ENCODE measurements around the gene TOR4A.

The TOR4A gene

GRCh38 chr9:137277329-137278041 is at the start of gene TOR4A:
Gene TOR4A (plus strand): TSS chr9:137277726. CDS start chr9:137278690, 964 bp downstream.
- peak; percentile 71 for DNase-seq

- DNase-seq: no peak
Measured at GRCh38 chr9:137227853-137228505, 49.5 kb upstream of the TOR4A start.

DNA sequence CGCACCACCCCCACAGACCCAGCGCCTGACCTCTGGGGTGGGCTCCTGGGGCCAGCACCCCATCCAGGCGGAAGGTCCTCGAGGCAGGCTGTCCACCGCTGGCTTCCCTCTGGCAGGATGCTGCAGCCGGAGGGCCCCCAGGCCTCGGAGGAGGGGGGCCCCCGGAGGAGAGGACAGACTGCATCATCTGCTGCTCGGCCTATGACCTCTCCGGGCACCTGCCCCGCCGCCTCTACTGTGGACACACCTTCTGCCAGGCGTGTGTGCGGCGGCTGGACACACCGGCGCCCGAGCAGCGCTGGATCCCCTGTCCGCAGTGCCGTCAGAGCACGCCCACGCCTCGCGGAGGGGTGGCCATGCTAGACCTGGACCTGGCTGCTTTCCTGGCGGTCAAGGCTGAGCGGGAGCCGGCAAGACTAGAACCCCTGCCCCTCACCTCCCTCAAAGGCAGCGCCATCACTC is 49.0 kb upstream of the TOR4A start:
- no peak for DNase-seq

DNA sequence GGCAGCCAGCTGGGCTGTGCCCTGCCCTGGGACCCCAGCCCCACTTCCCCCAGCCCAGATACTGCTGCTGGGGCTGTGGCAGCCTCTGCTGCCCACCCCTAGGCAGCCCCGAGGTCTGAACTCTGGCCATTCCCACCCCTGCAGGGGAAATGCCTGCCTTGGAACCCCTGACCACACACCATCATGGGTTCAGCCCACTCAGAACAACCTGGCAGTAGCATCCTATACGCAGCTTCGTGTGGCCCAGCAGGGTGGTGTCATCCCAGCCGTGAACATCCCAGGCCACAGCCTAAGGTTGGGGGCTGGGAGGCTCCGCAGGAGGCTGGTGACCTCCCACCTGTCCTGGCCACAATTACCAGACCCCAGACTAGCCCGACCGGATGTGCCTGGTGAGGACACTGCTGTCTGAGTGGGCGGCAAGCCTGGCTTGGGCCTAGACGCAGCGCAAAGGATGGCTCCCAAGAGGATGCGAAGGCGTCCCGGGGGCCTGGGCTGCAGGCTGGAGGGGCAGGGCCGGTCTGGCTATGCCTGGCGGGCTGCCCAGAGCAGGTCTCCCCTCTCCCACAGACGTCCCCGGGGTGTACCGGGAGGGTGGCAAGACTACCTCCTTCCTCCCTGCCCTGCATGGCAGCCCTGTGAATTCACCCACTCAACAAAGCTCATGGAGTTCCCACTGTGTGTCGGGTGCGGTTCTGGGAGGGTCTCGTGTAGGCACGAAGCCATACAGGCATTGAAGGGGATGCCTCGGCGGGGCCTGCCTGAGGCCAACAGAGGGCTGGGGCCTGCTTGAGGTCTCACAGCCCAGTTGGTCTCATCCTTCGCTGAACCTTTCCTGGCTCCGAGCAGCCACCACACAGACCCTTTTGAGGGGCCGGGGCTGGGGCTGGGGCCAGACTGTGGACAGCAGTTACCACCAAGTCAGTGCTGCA is 48.3 kb upstream of the TOR4A start:
- no peak for DNase-seq

- DNase-seq: no peak
Measured at GRCh38 chr9:137229903-137230704, 47.4 kb upstream of the TOR4A start.

GRCh38 chr9:137230705-137231371 is 46.7 kb upstream of the TOR4A start, which contains the start of gene SLC34A3:
Gene SLC34A3 (plus strand): TSS chr9:137230901. CDS start chr9:137231703, 802 bp downstream.
- DNase-seq: no peak

GRCh38 chr9:137231372-137232039 is 46.0 kb upstream of the TOR4A start:
- DNase-seq: no peak

- no peak for DNase-seq
Measured at GRCh38 chr9:137232101-137232500, 45.4 kb upstream of the TOR4A start.

DNA sequence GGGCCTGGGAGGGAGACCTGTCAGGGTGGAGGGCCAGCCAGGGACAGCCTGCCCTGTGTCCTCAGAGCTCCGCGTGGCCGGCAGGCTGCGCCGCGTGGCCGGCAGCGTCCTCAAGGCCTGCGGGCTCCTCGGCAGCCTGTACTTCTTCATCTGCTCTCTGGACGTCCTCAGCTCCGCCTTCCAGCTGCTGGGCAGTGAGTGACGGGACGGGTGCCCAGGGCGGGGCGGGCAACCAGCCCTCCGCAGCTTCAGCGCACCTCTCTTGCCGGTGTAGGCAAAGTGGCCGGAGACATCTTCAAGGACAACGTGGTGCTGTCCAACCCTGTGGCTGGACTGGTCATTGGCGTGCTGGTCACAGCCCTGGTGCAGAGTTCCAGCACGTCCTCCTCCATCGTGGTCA is 45.0 kb upstream of the TOR4A start:
- no peak for DNase-seq

DNA sequence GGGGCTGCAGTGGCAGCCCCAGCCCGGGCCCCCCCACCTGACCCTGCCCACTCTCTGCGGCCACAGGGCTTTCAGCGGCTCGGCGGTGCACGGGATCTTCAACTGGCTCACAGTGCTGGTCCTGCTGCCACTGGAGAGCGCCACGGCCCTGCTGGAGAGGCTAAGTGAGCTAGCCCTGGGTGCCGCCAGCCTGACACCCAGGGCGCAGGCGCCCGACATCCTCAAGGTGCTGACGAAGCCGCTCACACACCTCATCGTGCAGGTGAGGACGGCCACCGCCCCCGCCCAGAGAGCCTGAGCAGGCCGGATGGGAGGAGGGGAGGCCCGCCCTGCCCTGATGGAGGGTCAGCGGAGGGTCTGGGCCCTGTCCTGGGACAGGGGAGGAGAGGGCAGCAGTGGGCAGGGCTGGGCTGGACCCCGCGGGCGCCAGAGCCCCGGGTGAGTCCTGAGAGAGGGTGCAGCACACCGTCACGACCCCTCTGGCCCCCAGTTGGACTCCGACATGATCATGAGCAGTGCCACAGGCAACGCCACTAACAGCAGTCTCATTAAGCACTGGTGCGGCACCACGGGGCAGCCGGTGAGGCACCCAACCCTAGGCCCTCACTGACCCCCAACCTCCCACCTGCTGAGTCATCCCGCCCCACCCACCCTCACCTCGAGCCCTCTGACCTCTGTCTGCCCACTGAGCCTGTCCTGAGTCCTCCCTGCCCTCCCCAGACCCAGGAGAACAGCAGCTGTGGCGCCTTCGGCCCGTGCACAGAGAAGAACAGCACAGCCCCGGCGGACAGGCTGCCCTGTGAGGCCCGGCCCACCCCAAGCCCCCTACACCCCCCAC is 44.2 kb upstream of the TOR4A start:
- DNase-seq: no peak

DNA sequence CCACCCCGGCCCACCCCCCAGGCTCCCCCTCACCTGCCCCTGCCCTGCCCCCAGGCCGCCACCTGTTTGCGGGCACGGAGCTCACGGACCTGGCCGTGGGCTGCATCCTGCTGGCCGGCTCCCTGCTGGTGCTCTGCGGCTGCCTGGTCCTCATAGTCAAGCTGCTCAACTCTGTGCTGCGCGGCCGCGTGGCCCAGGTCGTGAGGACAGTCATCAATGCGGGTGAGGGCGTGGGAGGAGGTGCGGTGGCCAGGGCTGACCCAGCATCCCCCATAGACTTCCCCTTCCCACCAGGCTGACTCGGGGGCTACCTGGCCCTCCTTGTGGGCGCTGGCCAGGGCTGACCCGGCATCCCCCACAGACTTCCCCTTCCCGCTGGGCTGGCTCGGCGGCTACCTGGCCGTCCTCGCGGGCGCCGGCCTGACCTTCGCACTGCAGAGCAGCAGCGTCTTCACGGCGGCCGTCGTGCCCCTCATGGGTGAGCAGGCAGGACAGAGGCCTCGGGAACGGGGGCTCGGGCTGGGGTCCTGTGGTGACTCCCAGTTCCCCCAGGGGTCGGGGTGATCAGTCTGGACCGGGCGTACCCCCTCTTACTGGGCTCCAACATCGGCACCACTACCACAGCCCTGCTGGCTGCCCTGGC is 43.4 kb upstream of the TOR4A start:
- DNase-seq: no peak

DNA sequence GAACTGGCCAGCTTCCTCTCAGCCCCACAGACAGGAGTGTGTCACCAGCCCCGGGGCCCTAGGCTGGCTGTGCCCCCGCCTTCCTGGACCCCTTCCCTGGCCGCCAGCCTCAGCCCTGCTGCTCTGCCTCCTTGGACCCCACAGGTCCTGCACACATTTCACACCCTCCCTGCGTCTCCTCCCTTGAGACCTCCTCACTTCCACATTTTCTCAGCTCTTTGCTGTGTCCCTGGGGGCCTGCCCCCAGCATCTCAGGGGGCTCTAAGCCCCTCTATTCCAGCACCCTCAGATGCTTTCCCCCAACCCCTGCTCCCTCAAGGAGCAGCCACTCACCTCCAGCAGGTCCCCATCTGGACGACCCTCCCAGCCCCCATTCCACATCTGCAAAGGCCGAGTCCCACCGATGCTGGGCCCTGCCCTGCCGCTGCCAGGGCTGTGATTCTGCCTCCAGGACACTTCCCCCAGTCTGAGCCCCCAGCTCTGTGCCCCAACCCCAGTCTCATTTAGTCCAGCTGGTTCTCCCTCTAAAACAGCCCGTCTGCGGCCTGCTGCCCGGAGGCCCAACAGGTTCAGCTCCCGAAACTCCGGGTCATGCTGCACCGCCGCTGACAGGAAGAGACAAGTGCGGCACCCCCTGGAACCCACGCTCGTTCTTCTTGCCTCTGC is 42.6 kb upstream of the TOR4A start:
- DNase-seq: no peak

GRCh38 chr9:137235424-137236237 is 41.9 kb upstream of the TOR4A start:
- DNase-seq: no peak

- DNase-seq: peak; percentile 86
Measured at GRCh38 chr9:137236238-137236935, 41.1 kb upstream of the TOR4A start.

DNA sequence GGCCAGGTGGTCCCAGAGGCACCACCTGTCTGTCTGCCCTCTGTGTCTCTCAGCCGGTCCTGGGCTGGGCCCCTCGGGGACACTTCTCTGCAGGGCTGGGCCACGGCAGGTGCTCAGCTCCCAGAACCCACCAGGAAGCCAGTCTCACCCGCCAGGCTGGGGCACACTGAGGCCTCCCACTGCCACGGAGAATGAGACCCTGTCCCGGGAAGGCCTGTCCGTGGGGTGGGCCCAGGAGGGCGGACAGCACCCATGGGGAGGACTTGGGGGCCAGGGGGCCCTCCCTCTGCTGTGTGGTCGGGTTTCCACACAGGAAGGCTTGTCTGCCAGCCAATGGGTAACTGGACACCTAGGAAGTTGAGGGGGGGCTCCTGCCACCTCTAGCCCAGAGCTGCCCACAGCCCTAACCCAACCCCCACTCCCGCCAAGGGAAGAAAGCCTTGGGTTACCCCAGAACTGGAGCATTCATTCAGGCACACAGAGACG is 40.5 kb upstream of the TOR4A start:
- no peak for DNase-seq

- no peak for DNase-seq
Measured at GRCh38 chr9:137237759-137238726, 39.5 kb upstream of the TOR4A start.
